Endothelial cell (in vitro differentiated cells): ENCODE results near the gene ERC1. TPM values are rescaled to one million over a fixed set of nuclear protein-coding genes. Genes with fewer than 3 reads are reported as not detected.

Experiments used
- DNase-seq: peaks from one replicate; pipeline ENCODE4 v3.0.0; 2021; ENCODE audit warnings: low spot score
- H3K27ac Mint-ChIP-seq: one replicate; pipeline ENCODE4 v1.8.0; 2021; ENCODE audit warnings: mixed read lengths, inconsistent platforms; ENCODE audit not compliant: unreplicated experiment
- H3K27me3 Mint-ChIP-seq: one replicate; pipeline ENCODE4 v1.8.0; 2021; ENCODE audit warnings: mild to moderate bottlenecking, moderate library complexity, mixed read lengths, inconsistent platforms; ENCODE audit not compliant: unreplicated experiment
- H3K36me3 Mint-ChIP-seq: one replicate; pipeline ENCODE4 v1.8.0; 2021; ENCODE audit warnings: mild to moderate bottlenecking, low read depth, mixed read lengths, inconsistent platforms; ENCODE audit not compliant: unreplicated experiment
- H3K4me1 Mint-ChIP-seq: one replicate; pipeline ENCODE4 v1.8.0; 2021; ENCODE audit warnings: mild to moderate bottlenecking, mixed read lengths, inconsistent platforms; ENCODE audit not compliant: unreplicated experiment
- H3K4me3 Mint-ChIP-seq: one replicate; pipeline ENCODE4 v1.8.0; 2021; ENCODE audit warnings: mild to moderate bottlenecking, mixed read lengths, inconsistent platforms; ENCODE audit not compliant: unreplicated experiment
- H3K9me3 Mint-ChIP-seq: one replicate; pipeline ENCODE4 v1.8.0; 2021; ENCODE audit warnings: mixed read lengths, inconsistent platforms; ENCODE audit not compliant: unreplicated experiment
- CTCF ChIP-seq: fragments of 200-600 bp; sonication (generic); IDR thresholded peaks from one replicate; pipeline ENCODE4 v1.5.0; 2021; ENCODE audit warnings: antibody characterized with exemption; ENCODE audit not compliant: unreplicated experiment
- total RNA-seq: library from RNA; stranded (reverse); fragmentation: NEBNext Ultra II Directional; extraction: Animal tissue kit (Norgen Biotek cat#: 25700); gene quantifications from one replicate; pipeline ENCODE4 v1.2.1, GENCODE V29; 2021; ENCODE audit not compliant: unreplicated experiment

ERC1 gene
- total RNA-seq, 1 donor from 2014 or later: 57.9 TPM

DNA sequence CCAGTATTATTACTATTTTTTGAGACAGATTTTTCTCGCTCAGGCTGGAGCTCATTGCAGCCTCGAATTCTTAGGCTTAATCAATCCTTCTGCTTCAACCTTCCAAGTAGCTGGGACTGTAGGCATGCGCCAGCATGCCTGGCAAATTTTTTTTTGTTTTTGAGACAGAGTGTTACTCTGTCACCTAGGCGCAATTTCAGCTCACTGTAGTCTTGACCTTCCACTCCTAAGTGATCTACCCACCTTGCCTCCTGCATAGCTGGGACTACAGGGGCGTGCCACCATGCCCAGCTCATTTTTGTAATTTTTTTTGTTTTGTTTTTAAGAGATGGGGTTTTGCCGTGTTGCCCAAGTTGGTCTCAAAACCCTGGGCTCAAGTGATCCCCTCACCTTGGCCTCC lies 15.2 kb downstream of the ERC1 start:
- Mint-ChIP-seq H3K36me3 (no peaks in the 10 kb centered on the region), H3K4me3 (no peak overlapping the region), H3K4me1 (peaks cover 3% of the 10 kb centered on the region), H3K27ac (no peak overlapping the region), H3K9me3 (no peaks in the 10 kb centered on the region), H3K27me3 (no peaks in the 10 kb centered on the region)
- no peak for DNase-seq
- TF ChIP-seq CTCF: no peak

DNA sequence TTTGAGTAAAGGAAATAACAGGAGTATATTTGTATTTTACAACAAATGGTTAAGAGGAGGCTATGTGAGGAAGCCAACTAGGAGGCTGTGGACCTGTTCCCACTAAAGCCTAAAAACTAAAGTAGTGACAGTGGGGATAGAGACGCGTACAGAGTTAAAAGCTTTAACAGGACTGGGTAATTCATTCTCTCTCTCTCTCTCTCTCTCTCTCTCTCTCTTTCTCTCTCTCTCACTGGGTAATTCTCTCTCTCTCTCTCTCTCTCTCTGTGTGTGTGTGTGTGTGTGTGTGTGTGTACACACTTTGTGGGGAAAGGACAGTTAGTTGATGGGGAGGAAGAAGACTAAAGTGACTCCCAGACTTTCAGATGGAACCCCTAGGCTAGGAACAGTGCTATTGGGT lies 16.3 kb downstream of the ERC1 start:
- DNase-seq: no peak
- Mint-ChIP-seq H3K9me3 (no peaks in the 10 kb centered on the region), H3K36me3 (no peaks in the 10 kb centered on the region), H3K27me3 (no peaks in the 10 kb centered on the region), H3K27ac (no peak overlapping the region), H3K4me1 (peaks cover 3% of the 10 kb centered on the region), H3K4me3 (no peak overlapping the region)
- no peak for TF ChIP-seq CTCF

- Mint-ChIP-seq H3K27ac (no peak overlapping the region), H3K27me3 (no peaks in the 10 kb centered on the region), H3K4me3 (no peak overlapping the region), H3K4me1 (peaks cover 3% of the 10 kb centered on the region), H3K36me3 (no peaks in the 10 kb centered on the region), H3K9me3 (no peaks in the 10 kb centered on the region)
- TF ChIP-seq CTCF: no peak
- no peak for DNase-seq
Observed at GRCh38 chr12:1007994-1008393, 17.0 kb downstream of the ERC1 start.

DNA sequence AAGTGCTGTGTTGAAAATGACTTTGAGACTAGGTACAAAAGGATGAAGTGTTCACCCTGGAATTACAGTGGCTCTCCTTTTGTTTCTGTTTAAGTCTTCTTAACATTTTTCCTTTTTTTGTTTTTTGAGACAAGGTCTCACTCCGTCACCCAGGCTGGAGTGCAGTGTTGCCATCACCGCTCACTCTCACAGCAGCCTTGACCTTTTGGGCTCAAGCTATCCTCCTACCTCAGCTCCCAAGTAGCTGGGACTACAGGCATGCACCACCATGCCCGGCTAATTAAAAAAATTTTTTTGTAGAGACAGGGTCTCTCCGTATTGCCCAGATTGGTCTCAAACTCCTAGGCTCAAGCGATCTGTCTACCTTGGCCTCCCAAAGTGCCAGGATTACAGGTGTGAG lies 20.1 kb downstream of the ERC1 start:
- Mint-ChIP-seq H3K4me3 (no peak overlapping the region), H3K27ac (no peak overlapping the region), H3K9me3 (no peaks in the 10 kb centered on the region), H3K27me3 (no peaks in the 10 kb centered on the region), H3K4me1 (no peaks in the 10 kb centered on the region), H3K36me3 (no peaks in the 10 kb centered on the region)
- no peak for TF ChIP-seq CTCF
- DNase-seq: no peak

DNA sequence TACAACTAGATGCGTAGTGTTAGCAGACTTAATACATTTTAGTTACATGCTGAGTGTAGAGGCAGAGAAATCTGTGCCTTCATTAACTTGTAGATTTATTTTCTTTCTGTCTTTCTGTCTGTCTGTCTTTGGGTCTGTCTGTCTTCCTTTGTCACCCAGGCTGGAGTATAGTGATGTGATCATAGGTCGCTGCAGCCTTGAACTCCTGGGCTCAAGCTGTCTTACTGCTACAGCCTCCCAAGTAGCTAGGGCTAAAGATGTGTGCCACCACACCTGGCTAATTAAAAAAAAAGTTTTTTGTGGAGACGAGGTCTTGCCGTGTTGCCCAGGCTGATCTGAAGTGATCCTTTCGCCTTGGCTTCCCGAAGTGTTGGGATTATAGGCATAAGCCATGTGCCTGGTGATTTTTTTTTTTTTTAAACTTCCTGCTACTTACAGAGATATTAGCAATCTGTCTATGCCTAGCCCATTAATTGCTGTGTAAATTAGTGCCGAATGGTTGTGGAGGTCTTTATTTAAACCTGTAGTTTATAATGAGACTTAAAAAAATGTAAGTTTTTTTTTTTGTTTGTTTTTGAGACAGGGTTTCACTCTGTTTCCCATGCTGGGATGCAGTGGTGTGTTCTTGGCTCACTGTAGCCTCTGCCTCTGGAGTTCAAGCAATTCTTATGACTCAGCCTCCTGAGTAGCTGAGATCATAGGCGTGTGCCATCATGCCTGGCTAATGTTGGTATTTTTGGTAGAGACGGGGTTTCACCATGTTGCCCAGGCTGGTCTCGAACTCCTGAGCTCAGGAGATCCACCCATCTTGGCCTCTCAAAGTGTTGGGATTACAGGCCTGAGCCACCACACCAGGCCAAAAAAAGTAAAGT lies 22.8 kb downstream of the ERC1 start:
- Mint-ChIP-seq H3K27ac (no peak overlapping the region), H3K36me3 (no peaks in the 10 kb centered on the region), H3K4me3 (no peak overlapping the region), H3K27me3 (no peaks in the 10 kb centered on the region), H3K9me3 (no peaks in the 10 kb centered on the region), H3K4me1 (no peaks in the 10 kb centered on the region)
- no peak for DNase-seq
- TF ChIP-seq CTCF: no peak
